Stimulated activated CD4-positive, alpha-beta T cell treated with anti-CD3 and anti-CD28 coated beads, Interleukin-4, amount 100 ng/mL, for 24 hours (primary cell): Measurements from ENCODE around the gene SLC8A3.
"Not testable (repeated sequence)": the region's sequence is repeated elsewhere in the genome, so short reads cannot be mapped to it uniquely, and the experiment has no call there.

Source experiments
- DNase-seq: peaks from one replicate; pipeline ENCODE4 v3.0.0-alpha.2; 2020

The SLC8A3 gene

GRCh38 chr14:70188659-70189455 is at the start of gene SLC8A3:
Gene SLC8A3 (minus strand): TSS chr14:70188951. CDS start chr14:70168422, 20,529 bp downstream.
- DNase-seq: no peak

GRCh38 chr14:70237710-70238109 is 49.0 kb upstream of the SLC8A3 start:
- no peak for DNase-seq

GRCh38 chr14:70234066-70234950 is 45.6 kb upstream of the SLC8A3 start:
- no peak for DNase-seq

- DNase-seq: not testable (repeated sequence)
Measured at GRCh38 chr14:70231756-70232544, 43.2 kb upstream of the SLC8A3 start.

DNA sequence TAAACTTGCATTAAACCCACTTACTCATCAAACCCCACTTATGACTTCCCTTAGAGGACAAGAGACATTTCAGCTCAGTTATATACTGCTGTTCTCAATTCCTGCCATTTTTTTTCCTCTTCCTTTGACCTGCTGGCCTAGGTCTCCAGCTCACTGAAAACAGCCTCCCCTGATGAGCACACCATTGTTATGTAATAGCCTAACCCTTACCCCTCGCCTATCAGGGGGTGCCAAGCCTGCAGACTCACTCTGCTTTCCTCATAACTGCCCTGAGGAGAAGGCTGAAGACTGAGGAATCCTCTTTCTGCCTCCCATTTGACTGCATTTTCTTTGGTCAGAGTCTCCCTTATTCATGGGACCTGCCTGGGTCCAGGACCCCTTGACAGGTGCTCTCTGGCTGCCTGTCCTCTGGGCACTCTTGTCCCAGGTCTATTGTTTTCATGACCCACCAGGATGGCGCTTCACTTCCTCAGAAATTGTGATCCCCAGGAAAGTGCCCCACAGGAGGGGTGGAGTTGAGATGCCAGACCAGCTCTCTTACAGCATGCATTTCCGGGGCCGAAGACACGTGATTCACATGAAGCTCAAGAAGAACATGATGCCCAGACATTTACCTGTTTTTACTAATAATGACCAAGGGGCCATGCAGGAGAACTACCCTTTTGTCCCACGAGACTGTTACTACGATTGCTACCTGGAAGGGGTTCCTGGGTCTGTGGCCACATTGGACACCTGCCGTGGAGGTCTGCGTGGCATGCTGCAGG is 41.3 kb upstream of the SLC8A3 start:
- not testable (repeated sequence) for DNase-seq

- no peak for DNase-seq
Measured at GRCh38 chr14:70213721-70214282, 25.1 kb upstream of the SLC8A3 start.

GRCh38 chr14:70212752-70213151 is 24.0 kb upstream of the SLC8A3 start:
- DNase-seq: no peak

GRCh38 chr14:70208380-70208779 is 19.6 kb upstream of the SLC8A3 start:
- DNase-seq: no peak

DNA sequence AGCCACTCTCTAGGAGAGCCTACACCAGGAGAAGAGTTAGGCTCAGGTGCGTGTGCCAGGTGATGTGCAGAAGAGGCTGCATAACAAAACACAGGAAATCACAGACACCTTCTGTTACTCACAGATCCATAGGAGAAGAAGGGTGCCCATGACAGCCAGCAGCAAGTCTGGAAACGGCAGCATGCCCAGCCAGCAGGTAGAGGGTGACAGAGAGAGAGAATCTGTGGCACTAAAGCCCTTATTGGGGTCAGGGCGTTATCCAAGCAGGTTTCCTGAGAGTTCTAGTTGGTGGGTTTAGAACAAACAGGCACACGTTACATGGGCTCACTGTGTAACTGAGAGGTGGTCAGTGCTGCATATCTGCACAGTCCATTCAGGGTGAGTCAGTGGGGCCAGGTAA is 14.9 kb upstream of the SLC8A3 start:
- no peak for DNase-seq

DNA sequence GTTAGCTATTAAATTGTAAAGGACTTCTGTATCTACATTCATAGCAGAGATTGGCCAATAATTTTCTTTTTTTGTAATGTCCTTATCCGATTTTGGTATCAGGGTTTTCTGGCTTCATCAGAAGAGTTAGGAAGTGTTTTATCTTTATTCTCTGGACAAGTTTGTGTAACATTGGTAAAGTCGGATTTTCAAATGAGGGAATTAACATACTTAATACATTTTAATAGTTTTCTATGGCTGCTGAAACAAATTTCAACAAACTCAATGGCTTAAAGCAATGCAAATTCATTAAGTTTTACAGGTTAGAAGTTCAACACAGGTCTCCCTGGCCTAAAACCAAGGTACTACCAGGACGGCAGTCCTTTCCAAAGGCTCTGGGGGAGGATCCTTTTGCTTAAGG is 13.2 kb upstream of the SLC8A3 start:
- no peak for DNase-seq

DNA sequence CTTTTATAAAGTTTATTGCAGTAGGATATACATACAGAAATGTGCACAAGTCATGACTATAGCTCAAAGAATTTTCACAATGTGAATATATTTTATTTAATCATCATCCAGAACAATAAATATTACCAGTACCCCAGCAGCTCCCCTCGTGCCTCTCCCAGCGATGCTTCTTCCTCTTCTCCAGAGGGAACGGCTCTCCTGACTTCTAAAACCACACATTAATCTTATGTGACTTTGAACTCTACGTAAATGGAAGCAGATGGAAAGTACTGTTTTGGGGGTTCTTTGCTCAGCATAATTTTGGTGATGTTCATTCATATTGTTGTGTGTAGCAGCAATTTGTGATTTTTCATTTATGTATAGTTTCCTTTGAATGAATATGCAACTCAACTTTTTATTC is 4.6 kb upstream of the SLC8A3 start:
- no peak for DNase-seq

- DNase-seq: no peak
Measured at GRCh38 chr14:70192915-70193314, 4.2 kb upstream of the SLC8A3 start.

- no peak for DNase-seq
Measured at GRCh38 chr14:70190156-70190555, 1.4 kb upstream of the SLC8A3 start.

DNA sequence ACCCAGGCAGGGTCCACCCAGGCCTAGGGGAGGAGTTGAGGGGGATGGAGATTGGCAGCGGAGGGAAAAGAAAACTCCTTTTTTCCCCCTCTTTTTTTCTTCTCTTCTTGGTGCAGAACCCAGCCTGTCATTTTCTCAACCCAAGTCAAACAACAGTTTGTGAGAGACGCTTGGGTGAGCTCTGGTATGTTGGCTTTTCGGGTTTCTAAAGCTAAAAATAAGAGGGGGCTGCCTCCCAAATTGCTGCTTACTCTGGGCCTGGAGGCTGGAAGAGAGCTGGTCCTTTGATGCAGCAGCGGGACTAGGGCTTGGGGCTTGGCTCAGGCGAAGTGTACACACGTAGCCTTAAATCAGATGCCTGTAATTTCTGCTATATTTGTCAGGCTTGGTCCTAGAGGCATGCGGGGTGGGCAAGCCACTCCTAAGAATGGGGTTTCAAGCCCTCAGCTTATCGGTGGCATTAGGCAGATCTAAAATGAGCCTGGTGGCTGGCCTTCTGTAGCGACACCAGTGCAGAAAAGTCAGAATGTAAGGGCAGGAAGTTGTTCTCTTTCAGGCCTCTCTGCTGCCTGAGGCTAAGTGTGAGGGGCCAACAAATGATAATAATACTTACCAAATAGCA is 816 bp upstream of the SLC8A3 start:
- DNase-seq: no peak

- no peak for DNase-seq
Measured at GRCh38 chr14:70188322-70188658, 461 bp downstream of the SLC8A3 start.

GRCh38 chr14:70186900-70187451 is 1.8 kb downstream of the SLC8A3 start:
- DNase-seq: no peak

DNA sequence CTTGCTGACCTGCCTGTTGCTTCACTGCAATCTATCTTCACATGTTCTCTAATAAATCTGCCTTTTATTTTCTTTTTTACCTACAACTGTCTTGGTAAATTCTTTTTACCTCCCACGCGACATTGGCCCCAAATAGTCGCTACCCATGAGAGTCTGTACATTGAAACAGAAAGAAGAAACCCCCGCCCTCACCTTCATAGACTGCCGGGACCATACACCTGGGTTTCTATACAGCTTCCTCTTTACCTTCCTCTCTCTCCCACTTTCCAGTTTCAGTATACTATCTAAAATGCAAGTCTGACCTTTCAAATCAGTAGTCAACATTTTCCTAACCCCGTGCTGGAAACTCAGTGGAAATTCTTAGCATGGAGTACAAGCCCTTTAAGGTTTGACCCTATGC is 4.8 kb downstream of the SLC8A3 start:
- no peak for DNase-seq

DNA sequence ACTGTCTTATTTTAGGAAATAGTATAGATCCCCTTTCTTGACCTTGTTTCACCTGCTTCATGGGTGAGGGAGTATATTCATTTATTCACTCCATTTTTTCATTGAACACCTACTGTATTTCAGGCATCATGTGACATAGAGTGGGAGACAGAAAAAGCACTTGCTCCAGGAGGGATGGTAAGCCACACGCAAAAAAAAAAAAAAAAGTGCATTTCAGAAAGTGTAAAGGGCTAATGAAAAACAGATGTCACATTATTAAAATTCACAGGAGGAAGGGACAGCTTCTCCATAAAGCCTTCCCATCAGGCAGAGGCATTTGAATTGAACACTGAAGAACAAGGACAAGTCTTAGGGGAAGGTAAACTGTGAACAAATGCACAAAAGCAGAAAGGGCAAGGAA is 7.5 kb downstream of the SLC8A3 start:
- DNase-seq: no peak

GRCh38 chr14:70180718-70181117 is 8.0 kb downstream of the SLC8A3 start:
- DNase-seq: no peak

DNA sequence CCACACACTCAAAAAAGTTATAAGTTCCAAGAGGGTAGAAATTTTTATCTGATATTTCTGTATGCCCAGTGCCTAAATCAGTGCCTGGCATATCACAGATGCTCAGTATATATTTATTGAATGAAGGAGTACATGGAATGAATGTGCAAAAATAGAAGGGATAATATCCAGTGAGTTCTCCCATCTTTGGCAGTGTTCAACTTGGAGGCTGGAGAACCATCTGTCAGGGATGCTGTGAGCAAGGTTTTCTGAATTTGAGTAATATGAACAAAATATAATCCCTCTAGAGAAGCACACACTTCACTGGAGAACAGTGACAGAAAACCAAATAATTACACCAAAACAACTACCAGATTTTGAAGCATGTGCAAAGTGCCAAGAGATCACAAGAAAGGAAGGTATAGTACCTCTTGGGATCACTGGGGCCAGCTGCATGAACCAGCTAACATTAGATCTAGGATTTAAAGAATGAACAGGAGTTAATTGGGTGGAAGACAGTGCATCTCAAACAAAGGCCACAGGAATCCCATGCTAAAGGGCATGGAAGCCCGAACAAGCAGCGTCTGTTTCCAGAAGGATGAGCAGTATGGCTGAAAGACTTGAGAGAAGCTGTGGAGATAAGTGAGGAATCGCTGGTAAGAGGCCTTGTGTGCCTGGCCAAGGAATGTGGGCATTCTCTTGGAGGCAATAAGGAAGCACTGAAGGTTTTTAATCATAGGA is 11.5 kb downstream of the SLC8A3 start:
- DNase-seq: no peak

DNA sequence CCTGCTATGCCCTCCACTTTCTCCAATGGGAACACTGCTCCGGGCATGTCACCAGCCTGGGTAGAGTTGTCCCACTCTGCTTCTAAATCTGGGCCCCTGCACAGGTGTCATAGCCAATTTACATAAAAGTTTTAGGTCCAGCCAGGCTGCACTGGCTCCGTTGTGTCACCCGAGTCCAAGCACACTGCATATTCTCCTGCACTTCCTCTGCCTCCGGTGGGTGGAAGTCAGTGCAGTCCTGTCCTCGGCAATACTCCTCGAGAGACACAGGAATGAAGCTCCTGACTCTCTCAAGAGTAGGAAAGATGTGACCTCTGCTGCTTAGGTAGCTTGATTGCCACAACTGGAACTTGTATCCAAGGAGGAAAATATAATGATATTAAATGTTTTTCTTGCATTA is 15.2 kb downstream of the SLC8A3 start:
- DNase-seq: no peak
